NOMO-1 treated with DMSO at 0.1 percent for 48 hours (cell line): ENCODE results near the gene CTNNA3.
"Not testable (repeated sequence)": the region's sequence is repeated elsewhere in the genome, so short reads cannot be mapped to it uniquely, and the experiment has no call there.

Experiments
- DNase-seq: peaks from one replicate; lab custom pipeline; 2025; ENCODE audit not compliant: unreplicated experiment; lab: John Stamatoyannopoulos, UW

Gene CTNNA3

GRCh38 chr10:67606572-67606971 lies 89.4 kb downstream of the CTNNA3 start:
- DNase-seq = no peak

GRCh38 chr10:67603701-67604100 lies 92.3 kb downstream of the CTNNA3 start:
- DNase-seq = no peak

GRCh38 chr10:67603086-67603485 lies 92.9 kb downstream of the CTNNA3 start:
- no peak for DNase-seq

GRCh38 chr10:67602268-67602950 lies 93.6 kb downstream of the CTNNA3 start:
- DNase-seq = no peak

- no peak for DNase-seq
Observed at GRCh38 chr10:67599597-67599996, 96.4 kb downstream of the CTNNA3 start.

GRCh38 chr10:67596641-67597040 lies 99.4 kb downstream of the CTNNA3 start:
- DNase-seq = no peak

GRCh38 chr10:67587771-67588170 lies 108.2 kb downstream of the CTNNA3 start:
- DNase-seq = no peak

GRCh38 chr10:67575532-67575931 lies 120.5 kb downstream of the CTNNA3 start:
- DNase-seq = no peak

GRCh38 chr10:67573484-67573883 lies 122.5 kb downstream of the CTNNA3 start:
- DNase-seq = no peak

- no peak for DNase-seq
Observed at GRCh38 chr10:67571503-67571902, 124.5 kb downstream of the CTNNA3 start.

- DNase-seq = not testable (repeated sequence)
Observed at GRCh38 chr10:67558311-67558710, 137.7 kb downstream of the CTNNA3 start.

- no peak for DNase-seq
Observed at GRCh38 chr10:67553254-67553653, 142.7 kb downstream of the CTNNA3 start.

- DNase-seq = no peak
Observed at GRCh38 chr10:67550838-67551402, 145.1 kb downstream of the CTNNA3 start.

GRCh38 chr10:67550046-67550445 lies 145.9 kb downstream of the CTNNA3 start:
- no peak for DNase-seq

- DNase-seq = no peak
Observed at GRCh38 chr10:67549390-67549789, 146.6 kb downstream of the CTNNA3 start.

- no peak for DNase-seq
Observed at GRCh38 chr10:67541411-67541810, 154.6 kb downstream of the CTNNA3 start.

- DNase-seq = no peak
Observed at GRCh38 chr10:67539312-67539711, 156.7 kb downstream of the CTNNA3 start.

GRCh38 chr10:67537906-67538305 lies 158.1 kb downstream of the CTNNA3 start:
- DNase-seq = no peak

- DNase-seq = no peak
Observed at GRCh38 chr10:67533376-67533775, 162.6 kb downstream of the CTNNA3 start.

GRCh38 chr10:67530990-67531389 lies 165.0 kb downstream of the CTNNA3 start:
- not testable (repeated sequence) for DNase-seq

- no peak for DNase-seq
Observed at GRCh38 chr10:67527351-67527750, 168.6 kb downstream of the CTNNA3 start.

GRCh38 chr10:67521546-67521945 lies 174.4 kb downstream of the CTNNA3 start:
- DNase-seq = no peak
